GM06990 (cell line): ENCODE measurements around the gene THAP11.

Experiments used
- DNase-seq: peaks from one replicate; pipeline ENCODE4 v3.0.0-alpha.2; 2011; ENCODE audit not compliant: insufficient read length; ENCODE audit errors: extremely low read depth
- H3K27me3 ChIP-seq: replicated peaks from 2 replicates; pipeline ENCODE4 v1.6.0; 2011; ENCODE audit warnings: low read length; ENCODE audit not compliant: control insufficient read depth, insufficient read depth
- H3K36me3 ChIP-seq: 2 replicates; pipeline ENCODE4 v1.5.1; 2011; ENCODE audit warnings: low read length; ENCODE audit not compliant: control insufficient read depth, insufficient read depth
- H3K4me3 ChIP-seq: replicated peaks from 2 replicates; pipeline ENCODE4 v1.5.1; 2011; ENCODE audit warnings: low read depth, mild to moderate bottlenecking, control low read depth, low read length
- TF ChIP-seq, protein P1 (sequence below): IDR thresholded peaks from 2 replicates; pipeline ENCODE4 v1.5.1; 2011; ENCODE audit warnings: low read length, control low read depth, mild to moderate bottlenecking, inconsistent platforms; ENCODE audit not compliant: insufficient read depth, poor library complexity, severe bottlenecking

Gene THAP11

DNA sequence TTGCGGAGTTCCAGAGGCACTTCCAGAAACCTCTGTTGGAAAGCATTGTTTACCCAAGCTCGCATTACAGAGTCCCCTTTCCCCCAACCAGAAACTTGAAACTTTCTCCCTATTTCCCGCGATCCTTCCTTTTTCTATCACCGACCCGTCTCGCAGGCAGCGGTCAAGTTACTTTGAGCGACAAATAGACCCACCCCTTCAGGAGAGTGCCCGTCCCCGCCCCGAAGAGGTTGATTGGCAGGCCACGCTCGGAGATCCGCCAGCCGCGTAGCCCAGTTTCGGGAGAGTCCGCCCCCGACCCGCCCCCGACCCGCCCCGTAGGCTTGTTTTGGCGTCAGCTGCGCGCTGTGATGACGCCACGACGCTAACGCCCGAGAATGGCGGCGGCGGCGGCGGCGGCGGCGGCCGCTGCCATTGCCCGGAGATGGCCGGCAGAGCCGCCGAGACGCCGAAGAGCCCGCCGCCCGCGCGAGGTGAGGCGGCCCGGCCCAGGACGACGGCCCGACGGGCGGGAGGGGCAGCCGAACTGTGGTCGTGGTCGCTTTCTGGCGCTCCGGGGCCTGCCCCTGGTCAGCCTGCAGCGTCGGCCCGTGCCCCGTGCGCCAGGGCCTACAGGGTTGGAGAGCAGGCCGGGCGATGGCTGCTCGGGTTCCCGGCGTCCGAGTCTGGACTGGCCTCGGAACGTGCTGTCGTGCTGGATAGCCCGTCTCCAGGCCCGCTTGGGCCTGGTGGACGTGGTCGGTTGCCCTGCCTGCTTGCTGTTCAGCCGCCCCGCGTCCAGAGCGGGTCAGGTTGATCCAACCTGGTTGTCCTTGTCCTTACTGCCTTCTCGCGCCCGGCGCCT is 51.0 kb downstream of the THAP11 start, which contains the start of gene PSKH1:
TSS of gene PSKH1 (plus strand) at position 356 of the 844 bp plus-strand sequence. CDS start 15,496 bp downstream, outside the sequence.
- Histone ChIP-seq H3K27me3 (no peaks in the 10 kb centered on the region), H3K36me3 (no peaks in the 10 kb centered on the region), H3K4me3 (peak within 1 kb of the TSS; percentile 96)
- TF ChIP-seq, protein P1, sequence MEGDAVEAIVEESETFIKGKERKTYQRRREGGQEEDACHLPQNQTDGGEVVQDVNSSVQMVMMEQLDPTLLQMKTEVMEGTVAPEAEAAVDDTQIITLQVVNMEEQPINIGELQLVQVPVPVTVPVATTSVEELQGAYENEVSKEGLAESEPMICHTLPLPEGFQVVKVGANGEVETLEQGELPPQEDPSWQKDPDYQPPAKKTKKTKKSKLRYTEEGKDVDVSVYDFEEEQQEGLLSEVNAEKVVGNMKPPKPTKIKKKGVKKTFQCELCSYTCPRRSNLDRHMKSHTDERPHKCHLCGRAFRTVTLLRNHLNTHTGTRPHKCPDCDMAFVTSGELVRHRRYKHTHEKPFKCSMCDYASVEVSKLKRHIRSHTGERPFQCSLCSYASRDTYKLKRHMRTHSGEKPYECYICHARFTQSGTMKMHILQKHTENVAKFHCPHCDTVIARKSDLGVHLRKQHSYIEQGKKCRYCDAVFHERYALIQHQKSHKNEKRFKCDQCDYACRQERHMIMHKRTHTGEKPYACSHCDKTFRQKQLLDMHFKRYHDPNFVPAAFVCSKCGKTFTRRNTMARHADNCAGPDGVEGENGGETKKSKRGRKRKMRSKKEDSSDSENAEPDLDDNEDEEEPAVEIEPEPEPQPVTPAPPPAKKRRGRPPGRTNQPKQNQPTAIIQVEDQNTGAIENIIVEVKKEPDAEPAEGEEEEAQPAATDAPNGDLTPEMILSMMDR, result no peak
- peak; percentile 92 for DNase-seq
